ENCODE data around the gene SLC4A4. TPM values are rescaled to one million over a fixed set of nuclear protein-coding genes. Genes with fewer than 3 reads are reported as not detected.

SLC4A4 gene
- total and polyA plus RNA-seq, 2 experiments from 2014 or later, result 9.6 to 14.2 TPM

- no peak overlapping the region for H3K27ac ChIP-seq
- no peaks in the 10 kb centered on the region for H3K9me3 ChIP-seq (ENCODE audit: low read depth)
- no peaks in the 10 kb centered on the region for H3K9me2 ChIP-seq (replicated peaks; ENCODE audit: insufficient read depth)
- H3K4me2 ChIP-seq, result no peak overlapping the region
- no peaks in the 10 kb centered on the region for H3K27me3 ChIP-seq
- H3K79me2 ChIP-seq, result no peaks in the 10 kb centered on the region
- 95% methylated on average over 1 of the region's 1 CpG for WGBS (ENCODE audit: low lambda C conversion rate, missing lambda C conversion rate)
- H3K4me1 ChIP-seq (ENCODE audit: insufficient read depth), result peaks cover 3% of the 10 kb centered on the region
- no peak overlapping the region for H2AFZ ChIP-seq
- H4K20me1 ChIP-seq (ENCODE audit: insufficient read depth, poor library complexity, severe bottlenecking), result no peaks in the 10 kb centered on the region
- no peak overlapping the region for H3K4me3 ChIP-seq
- TF ChIP-seq CTCF (IDR thresholded peaks at IDR 0.05; ENCODE audit: poor library complexity) (no peak), EZH2phosphoT487 (IDR thresholded peaks at IDR 0.05; ENCODE audit: low read depth, severe bottlenecking, unreplicated experiment) (no peak), EZH2 (IDR thresholded peaks at IDR 0.05; ENCODE audit: borderline replicate concordance) (no peak)
- DNase-seq (ENCODE audit: low spot score), result no peak
- no peaks in the 10 kb centered on the region for H3K36me3 ChIP-seq (replicated peaks; ENCODE audit: insufficient read depth, low read depth)
Observed at GRCh38 chr4:71296945-71297344, 41.9 kb upstream of the SLC4A4 start.

- no peaks in the 10 kb centered on the region for H3K9me3 ChIP-seq (ENCODE audit: low read depth)
- no peak for DNase-seq (ENCODE audit: low spot score)
- no peaks in the 10 kb centered on the region for H3K27me3 ChIP-seq
- no peaks in the 10 kb centered on the region for H3K9me2 ChIP-seq (replicated peaks; ENCODE audit: insufficient read depth)
- H3K4me2 ChIP-seq, result no peak overlapping the region
- H2AFZ ChIP-seq, result no peak overlapping the region
- H3K36me3 ChIP-seq (replicated peaks; ENCODE audit: insufficient read depth, low read depth), result no peaks in the 10 kb centered on the region
- H3K4me1 ChIP-seq (ENCODE audit: insufficient read depth), result peaks cover 3% of the 10 kb centered on the region
- no peak overlapping the region for H3K27ac ChIP-seq
- TF ChIP-seq EZH2phosphoT487 (IDR thresholded peaks at IDR 0.05; ENCODE audit: low read depth, severe bottlenecking, unreplicated experiment), result no peak
- no peak for TF ChIP-seq CTCF (IDR thresholded peaks at IDR 0.05; ENCODE audit: poor library complexity)
- TF ChIP-seq EZH2 (IDR thresholded peaks at IDR 0.05; ENCODE audit: borderline replicate concordance), result no peak
- 91% methylated on average over 8 of the region's 8 CpGs for WGBS (ENCODE audit: low lambda C conversion rate, missing lambda C conversion rate)
- H3K4me3 ChIP-seq, result no peak overlapping the region
- no peaks in the 10 kb centered on the region for H3K79me2 ChIP-seq
- no peaks in the 10 kb centered on the region for H4K20me1 ChIP-seq (ENCODE audit: insufficient read depth, poor library complexity, severe bottlenecking)
Observed at GRCh38 chr4:71300362-71300761, 38.5 kb upstream of the SLC4A4 start.

- 81% methylated on average over 3 of the region's 3 CpGs for WGBS (ENCODE audit: low lambda C conversion rate, missing lambda C conversion rate)
- no peaks in the 10 kb centered on the region for H3K9me2 ChIP-seq (replicated peaks; ENCODE audit: insufficient read depth)
- H3K4me1 ChIP-seq (ENCODE audit: insufficient read depth), result peaks cover 3% of the 10 kb centered on the region
- H2AFZ ChIP-seq, result no peak overlapping the region
- DNase-seq (ENCODE audit: low spot score), result peak; percentile 18
- H3K36me3 ChIP-seq (replicated peaks; ENCODE audit: insufficient read depth, low read depth), result no peaks in the 10 kb centered on the region
- H3K4me3 ChIP-seq, result no peak overlapping the region
- H4K20me1 ChIP-seq (ENCODE audit: insufficient read depth, poor library complexity, severe bottlenecking), result no peaks in the 10 kb centered on the region
- no peak overlapping the region for H3K4me2 ChIP-seq
- H3K27ac ChIP-seq, result no peak overlapping the region
- H3K79me2 ChIP-seq, result no peaks in the 10 kb centered on the region
- TF ChIP-seq CTCF (IDR thresholded peaks at IDR 0.05; ENCODE audit: poor library complexity) (no peak), EZH2 (IDR thresholded peaks at IDR 0.05; ENCODE audit: borderline replicate concordance) (no peak), EZH2phosphoT487 (IDR thresholded peaks at IDR 0.05; ENCODE audit: low read depth, severe bottlenecking, unreplicated experiment) (no peak)
- H3K27me3 ChIP-seq, result no peaks in the 10 kb centered on the region
- H3K9me3 ChIP-seq (ENCODE audit: low read depth), result no peaks in the 10 kb centered on the region
Observed at GRCh38 chr4:71300964-71301363, 37.9 kb upstream of the SLC4A4 start.

- TF ChIP-seq EZH2phosphoT487 (IDR thresholded peaks at IDR 0.05; ENCODE audit: low read depth, severe bottlenecking, unreplicated experiment) (no peak), CTCF (IDR thresholded peaks at IDR 0.05; ENCODE audit: poor library complexity) (no peak), EZH2 (IDR thresholded peaks at IDR 0.05; ENCODE audit: borderline replicate concordance) (no peak)
- Histone ChIP-seq H4K20me1 (ENCODE audit: insufficient read depth, poor library complexity, severe bottlenecking) (no peaks in the 10 kb centered on the region), H3K4me3 (no peak overlapping the region), H3K79me2 (no peaks in the 10 kb centered on the region), H2AFZ (no peak overlapping the region), H3K4me1 (ENCODE audit: insufficient read depth) (no peaks in the 10 kb centered on the region), H3K27me3 (no peaks in the 10 kb centered on the region), H3K27ac (no peak overlapping the region), H3K4me2 (no peak overlapping the region), H3K9me2 (replicated peaks; ENCODE audit: insufficient read depth) (no peaks in the 10 kb centered on the region), H3K36me3 (replicated peaks; ENCODE audit: insufficient read depth, low read depth) (no peaks in the 10 kb centered on the region), H3K9me3 (ENCODE audit: low read depth) (no peaks in the 10 kb centered on the region)
- no peak for DNase-seq (ENCODE audit: low spot score)
- 68% methylated on average over 1 of the region's 1 CpG for WGBS (ENCODE audit: low lambda C conversion rate, missing lambda C conversion rate)
Observed at GRCh38 chr4:71303287-71303686, 35.5 kb upstream of the SLC4A4 start.
